Skin of body (tissue), 2 donors: ENCODE results near the gene CACNA1I. TPM values are rescaled to one million over a fixed set of nuclear protein-coding genes. Genes with fewer than 3 reads are reported as not detected.
"Not testable (repeated sequence)": the region's sequence is repeated elsewhere in the genome, so short reads cannot be mapped to it uniquely, and the experiment has no call there.

Experiments
- DNase-seq: peaks from one replicate; lab custom pipeline; 2025; lab: John Stamatoyannopoulos, UW
- total RNA-seq: library from RNA; depleted of rRNA; stranded (reverse); fragments of >200 nt; gene quantifications from one replicate; pipeline ENCODE4 v1.2.3, GENCODE V29; 2014

CACNA1I gene
- total RNA-seq, 1 donor from 2014 or later, result 0.20 TPM

DNA sequence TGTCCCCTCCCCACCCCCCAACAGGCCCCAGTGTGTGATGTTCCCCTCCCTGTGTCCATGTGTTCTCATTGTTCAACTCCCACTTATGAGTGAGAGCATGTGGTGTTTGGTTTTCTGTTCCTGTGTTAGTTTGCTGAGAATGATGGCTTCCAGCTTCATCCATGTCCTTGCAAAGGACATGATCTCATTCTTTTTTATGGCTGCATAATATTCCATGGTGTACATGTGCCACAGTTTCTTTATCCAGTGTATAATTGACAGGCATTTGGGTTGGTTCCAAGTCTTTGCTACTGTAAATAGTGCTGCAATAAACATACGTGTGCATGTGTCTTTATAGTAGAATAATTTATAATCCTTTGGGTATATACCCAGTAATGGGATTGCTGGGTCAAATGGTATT, 163.5 kb downstream of the CACNA1I start:
- not testable (repeated sequence) for DNase-seq

DNA sequence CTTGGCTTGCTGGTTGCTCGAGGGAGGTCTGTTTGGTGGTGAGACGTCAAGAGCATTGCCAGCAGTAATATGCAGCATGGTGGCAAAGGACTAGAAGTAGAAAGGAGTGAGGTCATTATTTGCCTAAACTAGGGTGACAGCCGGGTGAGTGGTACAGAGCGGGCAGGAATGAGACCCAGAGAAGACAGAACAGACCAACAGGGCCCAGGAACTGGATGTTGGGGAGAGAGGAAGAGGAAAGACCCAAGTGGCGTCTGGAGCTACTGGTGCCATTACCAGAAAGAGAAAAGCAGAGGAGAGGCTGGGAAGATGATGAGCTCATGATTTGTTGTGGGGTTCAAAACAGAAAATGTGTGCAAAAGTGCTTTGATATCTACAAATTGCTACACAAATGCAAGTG, 164.3 kb downstream of the CACNA1I start:
- DNase-seq, result no peak

DNA sequence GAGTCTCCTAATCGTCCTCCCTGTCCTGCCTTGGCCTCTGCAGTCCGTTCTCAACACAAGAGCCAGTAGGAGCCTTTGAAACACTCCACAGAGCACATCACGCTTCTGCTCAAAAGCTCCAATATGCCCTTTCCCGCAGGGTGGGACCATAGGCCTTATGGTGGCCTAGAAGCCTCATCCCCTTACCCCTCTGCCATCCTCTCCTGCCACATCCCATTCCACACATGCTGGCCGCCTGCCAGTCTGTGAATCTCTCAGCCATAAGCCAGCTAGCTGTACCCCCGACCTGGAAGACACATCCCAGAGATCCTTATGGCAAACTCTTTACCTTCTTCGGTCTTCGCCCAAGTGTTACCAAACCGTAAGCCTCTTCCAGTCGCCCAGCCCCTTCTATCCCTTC, 165.2 kb downstream of the CACNA1I start:
- DNase-seq, result no peak

DNA sequence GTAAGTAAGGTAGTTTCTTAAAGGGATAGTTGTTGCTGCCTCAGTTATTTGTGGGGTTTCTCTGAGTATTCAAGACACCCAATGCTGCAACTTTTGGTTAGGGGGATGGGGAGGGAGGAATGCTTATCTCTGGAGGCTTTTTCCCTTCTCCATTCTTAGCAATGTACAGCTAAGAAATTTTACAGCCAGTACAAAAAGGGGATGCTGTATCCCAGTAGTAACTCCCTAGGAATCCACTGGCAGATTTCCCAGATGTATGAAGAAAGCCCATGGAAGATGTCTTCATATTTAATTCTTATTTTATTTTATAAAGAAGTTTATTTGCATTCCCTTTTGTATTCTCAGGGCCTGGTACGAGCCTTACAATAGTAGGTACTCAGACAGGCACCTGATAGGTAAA, 168.2 kb downstream of the CACNA1I start:
- no peak for DNase-seq

Other genes starting within 250 kb of the CACNA1I start
- gene SYNGR1, start 220.8 kb upstream of the CACNA1I start, total RNA-seq, result 14.6 TPM
- 10.9 TPM for gene TAB1, start 171.0 kb upstream of the CACNA1I start, total RNA-seq
- 4.2 TPM for gene MGAT3, start 113.7 kb upstream of the CACNA1I start, total RNA-seq
- gene MIEF1, start 68.5 kb upstream of the CACNA1I start, total RNA-seq, result 10.7 TPM
- 125 TPM for gene ATF4, start 50.2 kb upstream of the CACNA1I start, total RNA-seq
- 31.1 TPM for gene RPS19BP1, start 38.0 kb upstream of the CACNA1I start, total RNA-seq